ENCODE measurements around the gene ABCA7. TPM values are rescaled to one million over a fixed set of nuclear protein-coding genes. Genes with fewer than 3 reads are reported as not detected.

Gene ABCA7
- total RNA-seq, 3 donors from 2014 or later (not counting 1 experiment from before 2014, with no cell fraction given) = 73.3 to 149 (median 121) TPM

- Mint-ChIP-seq H3K4me3 (peak overlapping the region; percentile 91), H3K36me3 (peaks cover 2% of the 10 kb centered on the region), H3K4me1 (peaks cover 31 to 46% of the 10 kb centered on the region in 2 donors), H3K9me3 (no peaks in the 10 kb centered on the region), H3K27me3 (ENCODE audit: low read depth in 2 of 2) (no peaks in the 10 kb centered on the region), H3K27ac (peak overlapping the region; percentile 33 to 93)
- intact Hi-C loops (cut with micrococcal nuclease) = no loop called here
- 95% methylated on average over 21 of the region's 21 CpGs for WGBS (ENCODE audit: insufficient coverage)
- ATAC-seq (no peak), DNase-seq (no peak)
- TF ChIP-seq CTCF (IDR thresholded peaks at IDR 0.05) = no peak
- no peaks in the 10 kb centered on the region for H3K9me3 ChIP-seq (ENCODE audit: control insufficient read depth, insufficient read depth, low read length)
- no peak overlapping the region for H3K27ac ChIP-seq (ENCODE audit: low read length)
- H3K4me3 ChIP-seq (ENCODE audit: low read length) = no peak overlapping the region
- no peaks in the 10 kb centered on the region for H3K27me3 ChIP-seq (ENCODE audit: control insufficient read depth, insufficient read depth, low read length)
- H3K4me1 ChIP-seq (ENCODE audit: control insufficient read depth, insufficient read depth, low read length) = peaks cover 82% of the 10 kb centered on the region
- H3K36me3 ChIP-seq (ENCODE audit: control insufficient read depth, insufficient read depth, low read length) = peaks cover 59% of the 10 kb centered on the region
These were observed 30.6 kb downstream of the ABCA7 start for GRCh38 chr19:1070576-1070930.

- peaks cover 37 to 46% of the 10 kb centered on the region in 2 donors for H3K4me1 Mint-ChIP-seq
- no peaks in the 10 kb centered on the region for H3K27me3 Mint-ChIP-seq (ENCODE audit: low read depth in 2 of 2)
- no peaks in the 10 kb centered on the region for H3K9me3 Mint-ChIP-seq
- TF ChIP-seq CTCF (IDR thresholded peaks at IDR 0.05) = no peak
- Histone ChIP-seq H3K27ac (ENCODE audit: low read length) (no peak overlapping the region), H3K9me3 (ENCODE audit: control insufficient read depth, insufficient read depth, low read length) (no peaks in the 10 kb centered on the region), H3K27me3 (ENCODE audit: control insufficient read depth, insufficient read depth, low read length) (no peaks in the 10 kb centered on the region), H3K4me1 (ENCODE audit: control insufficient read depth, insufficient read depth, low read length) (peaks cover 82% of the 10 kb centered on the region), H3K36me3 (ENCODE audit: control insufficient read depth, insufficient read depth, low read length) (peaks cover 65% of the 10 kb centered on the region), H3K4me3 (ENCODE audit: low read length) (no peak overlapping the region)
- peaks cover 7% of the 10 kb centered on the region for H3K36me3 Mint-ChIP-seq
- WGBS (ENCODE audit: insufficient coverage) = 93% methylated on average over 99 of the region's 99 CpGs
- no peak for DNase-seq
- no peak overlapping the region for H3K4me3 Mint-ChIP-seq
- H3K27ac Mint-ChIP-seq = peak overlapping the region; percentile 73 to 93
- ATAC-seq = no peak
- intact Hi-C loops (cut with micrococcal nuclease) = no loop called here
These were observed 31.3 kb downstream of the ABCA7 start for GRCh38 chr19:1070931-1071791.

- ATAC-seq (no peak), DNase-seq (no peak)
- H3K27ac Mint-ChIP-seq = peak overlapping the region; percentile 73 to 91
- H3K27ac ChIP-seq (ENCODE audit: low read length) = no peak overlapping the region
- H3K27me3 ChIP-seq (ENCODE audit: control insufficient read depth, insufficient read depth, low read length) = no peaks in the 10 kb centered on the region
- peaks cover 69% of the 10 kb centered on the region for H3K36me3 ChIP-seq (ENCODE audit: control insufficient read depth, insufficient read depth, low read length)
- peak overlapping the region; percentile 85 for H3K4me3 Mint-ChIP-seq
- peaks cover 43 to 51% of the 10 kb centered on the region in 2 donors for H3K4me1 Mint-ChIP-seq
- H3K4me3 ChIP-seq (ENCODE audit: low read length) = no peak overlapping the region
- H3K36me3 Mint-ChIP-seq = peaks cover 7% of the 10 kb centered on the region
- 91% methylated on average over 10 of the region's 11 CpGs for WGBS (ENCODE audit: insufficient coverage)
- H3K9me3 ChIP-seq (ENCODE audit: control insufficient read depth, insufficient read depth, low read length) = no peaks in the 10 kb centered on the region
- no peak for TF ChIP-seq CTCF (IDR thresholded peaks at IDR 0.05)
- peaks cover 88% of the 10 kb centered on the region for H3K4me1 ChIP-seq (ENCODE audit: control insufficient read depth, insufficient read depth, low read length)
- intact Hi-C loops (cut with micrococcal nuclease) = no loop called here
- no peaks in the 10 kb centered on the region for H3K27me3 Mint-ChIP-seq (ENCODE audit: low read depth in 2 of 2)
- no peaks in the 10 kb centered on the region for H3K9me3 Mint-ChIP-seq
These were observed 32.6 kb downstream of the ABCA7 start for GRCh38 chr19:1072371-1073015.
